Measurements from ENCODE around the gene ZNF728. TPM values are rescaled to one million over a fixed set of nuclear protein-coding genes. Genes with fewer than 3 reads are reported as not detected.
"Not testable (repeated sequence)": the region's sequence is repeated elsewhere in the genome, so short reads cannot be mapped to it uniquely, and the experiment has no call there.

Gene ZNF728
- polyA plus RNA-seq (2013, experiment 1 of 2) = not detected
- polyA plus RNA-seq (2013, experiment 2 of 2) = not detected

GRCh38 chr19:23002690-23003422 lies at the start of gene ZNF728:
TSS of gene ZNF728 (minus strand) at chr19:23003176. CDS start at chr19:23003030, 146 bp downstream.
- Histone ChIP-seq H3K4me3 (ENCODE audit: low read length) (peak within 1 kb of the TSS; percentile 16; the same call in 1 of the 2 replicates), H3K27ac (ENCODE audit: low read depth, low read length) (no peak within 1 kb of the TSS), H3K36me3 (ENCODE audit: insufficient read depth, low read length) (no peaks in the 10 kb centered on the region), H3K4me1 (ENCODE audit: insufficient read depth, low read length) (no peaks in the 10 kb centered on the region), H3K9me3 (ENCODE audit: insufficient read depth, low read depth, low read length) (peaks cover 64% of the 10 kb centered on the region), H3K9ac (ENCODE audit: low read depth, low read length) (no peak within 1 kb of the TSS), H3K27me3 (ENCODE audit: insufficient read depth, low read length) (no peaks in the 10 kb centered on the region)
- WGBS = 87% methylated on average over 46 of the region's 46 CpGs

GRCh38 chr19:23052349-23052748 lies 49.4 kb upstream of the ZNF728 start:
- no peak overlapping the region; the same call in 1 of the 2 replicates for H3K4me3 ChIP-seq (ENCODE audit: low read length)
- H3K36me3 ChIP-seq (ENCODE audit: insufficient read depth, low read length) = no peaks in the 10 kb centered on the region
- H3K27me3 ChIP-seq (ENCODE audit: insufficient read depth, low read length) = no peaks in the 10 kb centered on the region
- peaks cover 77% of the 10 kb centered on the region for H3K9me3 ChIP-seq (ENCODE audit: insufficient read depth, low read depth, low read length)
- no peaks in the 10 kb centered on the region for H3K4me1 ChIP-seq (ENCODE audit: insufficient read depth, low read length)
- WGBS = 63% methylated on average over 1 of the region's 1 CpG
- no peak overlapping the region for H3K9ac ChIP-seq (ENCODE audit: low read depth, low read length)
- no peak overlapping the region for H3K27ac ChIP-seq (ENCODE audit: low read depth, low read length)

- peaks cover 77% of the 10 kb centered on the region for H3K9me3 ChIP-seq (ENCODE audit: insufficient read depth, low read depth, low read length)
- 82% methylated on average over 4 of the region's 4 CpGs for whole genome bisulfite sequencing
These were observed 46.3 kb upstream of the ZNF728 start for GRCh38 chr19:23049256-23049655.

GRCh38 chr19:23046743-23047142 lies 43.8 kb upstream of the ZNF728 start:
- WGBS = 75% methylated on average over 6 of the region's 6 CpGs
- Histone ChIP-seq H3K9me3 (ENCODE audit: insufficient read depth, low read depth, low read length) (peaks cover 87% of the 10 kb centered on the region), H3K27me3 (ENCODE audit: insufficient read depth, low read length) (no peaks in the 10 kb centered on the region), H3K27ac (ENCODE audit: low read depth, low read length) (no peak overlapping the region), H3K9ac (ENCODE audit: low read depth, low read length) (no peak overlapping the region), H3K4me3 (ENCODE audit: low read length) (no peak overlapping the region), H3K36me3 (ENCODE audit: insufficient read depth, low read length) (no peaks in the 10 kb centered on the region), H3K4me1 (ENCODE audit: insufficient read depth, low read length) (no peaks in the 10 kb centered on the region)

More at GRCh38 chr19:23049256-23049655, 46.3 kb upstream of the ZNF728 start:
- Histone ChIP-seq H3K4me1 (ENCODE audit: insufficient read depth, low read length) (no peaks in the 10 kb centered on the region), H3K36me3 (ENCODE audit: insufficient read depth, low read length) (no peaks in the 10 kb centered on the region), H3K27me3 (ENCODE audit: insufficient read depth, low read length) (no peaks in the 10 kb centered on the region), H3K4me3 (ENCODE audit: low read length) (no peak overlapping the region), H3K27ac (ENCODE audit: low read depth, low read length) (no peak overlapping the region), H3K9ac (ENCODE audit: low read depth, low read length) (no peak overlapping the region)

GRCh38 chr19:23033721-23034120 lies 30.7 kb upstream of the ZNF728 start:
- no peaks in the 10 kb centered on the region for H3K4me1 ChIP-seq (ENCODE audit: insufficient read depth, low read length)
- peaks cover 46% of the 10 kb centered on the region for H3K9me3 ChIP-seq (ENCODE audit: insufficient read depth, low read depth, low read length)
- no peak overlapping the region for H3K4me3 ChIP-seq (ENCODE audit: low read length)
- no peak overlapping the region for H3K27ac ChIP-seq (ENCODE audit: low read depth, low read length)
- no peaks in the 10 kb centered on the region for H3K36me3 ChIP-seq (ENCODE audit: insufficient read depth, low read length)
- no peaks in the 10 kb centered on the region for H3K27me3 ChIP-seq (ENCODE audit: insufficient read depth, low read length)
- WGBS = 55% methylated on average over 2 of the region's 2 CpGs
- no peak overlapping the region for H3K9ac ChIP-seq (ENCODE audit: low read depth, low read length)

- H3K9me3 ChIP-seq (ENCODE audit: insufficient read depth, low read depth, low read length) = peaks cover 82% of the 10 kb centered on the region
- H3K9ac ChIP-seq (ENCODE audit: low read depth, low read length) = no peak overlapping the region
- H3K4me1 ChIP-seq (ENCODE audit: insufficient read depth, low read length) = no peaks in the 10 kb centered on the region
- H3K36me3 ChIP-seq (ENCODE audit: insufficient read depth, low read length) = no peaks in the 10 kb centered on the region
- no peak overlapping the region for H3K4me3 ChIP-seq (ENCODE audit: low read length)
- H3K27ac ChIP-seq (ENCODE audit: low read depth, low read length) = no peak overlapping the region
- H3K27me3 ChIP-seq (ENCODE audit: insufficient read depth, low read length) = no peaks in the 10 kb centered on the region
These were observed 12.7 kb upstream of the ZNF728 start for GRCh38 chr19:23015660-23016059.

GRCh38 chr19:22994957-22995356 lies 8.0 kb downstream of the ZNF728 start:
- H3K27ac ChIP-seq (ENCODE audit: low read depth, low read length); H3K27me3 ChIP-seq (ENCODE audit: insufficient read depth, low read length); H3K36me3 ChIP-seq (ENCODE audit: insufficient read depth, low read length); H3K4me3 ChIP-seq (ENCODE audit: low read length); H3K4me1 ChIP-seq (ENCODE audit: insufficient read depth, low read length); H3K9ac ChIP-seq (ENCODE audit: low read depth, low read length): not testable (repeated sequence)
- 27% methylated on average over 1 of the region's 1 CpG for WGBS
- H3K9me3 ChIP-seq (ENCODE audit: insufficient read depth, low read depth, low read length) = peaks cover 86% of the 10 kb centered on the region

- H3K36me3 ChIP-seq (ENCODE audit: insufficient read depth, low read length) = no peaks in the 10 kb centered on the region
- no peak overlapping the region for H3K27ac ChIP-seq (ENCODE audit: low read depth, low read length)
- H3K9me3 ChIP-seq (ENCODE audit: insufficient read depth, low read depth, low read length) = peaks cover 82% of the 10 kb centered on the region
- H3K4me3 ChIP-seq (ENCODE audit: low read length) = no peak overlapping the region
- no peaks in the 10 kb centered on the region for H3K4me1 ChIP-seq (ENCODE audit: insufficient read depth, low read length)
- H3K27me3 ChIP-seq (ENCODE audit: insufficient read depth, low read length) = no peaks in the 10 kb centered on the region
- 87% methylated on average over 2 of the region's 2 CpGs for WGBS
- no peak overlapping the region for H3K9ac ChIP-seq (ENCODE audit: low read depth, low read length)
These were observed 26.7 kb downstream of the ZNF728 start for GRCh38 chr19:22976248-22976647.

GRCh38 chr19:22975546-22976136 lies 27.3 kb downstream of the ZNF728 start:
- H3K4me1 ChIP-seq (ENCODE audit: insufficient read depth, low read length); H3K36me3 ChIP-seq (ENCODE audit: insufficient read depth, low read length); H3K9ac ChIP-seq (ENCODE audit: low read depth, low read length); H3K4me3 ChIP-seq (ENCODE audit: low read length); H3K27me3 ChIP-seq (ENCODE audit: insufficient read depth, low read length); H3K27ac ChIP-seq (ENCODE audit: low read depth, low read length): not testable (repeated sequence)
- 86% methylated on average over 1 of the region's 1 CpG for WGBS
- peaks cover 82% of the 10 kb centered on the region for H3K9me3 ChIP-seq (ENCODE audit: insufficient read depth, low read depth, low read length)

GRCh38 chr19:22945560-22945959 lies 57.4 kb downstream of the ZNF728 start:
- H3K9ac ChIP-seq (ENCODE audit: low read depth, low read length) = no peak overlapping the region
- no peaks in the 10 kb centered on the region for H3K4me1 ChIP-seq (ENCODE audit: insufficient read depth, low read length)
- H3K36me3 ChIP-seq (ENCODE audit: insufficient read depth, low read length) = no peaks in the 10 kb centered on the region
- H3K9me3 ChIP-seq (ENCODE audit: insufficient read depth, low read depth, low read length) = peaks cover 89% of the 10 kb centered on the region
- H3K4me3 ChIP-seq (ENCODE audit: low read length) = no peak overlapping the region
- no peak overlapping the region for H3K27ac ChIP-seq (ENCODE audit: low read depth, low read length)
- no peaks in the 10 kb centered on the region for H3K27me3 ChIP-seq (ENCODE audit: insufficient read depth, low read length)
- 70% methylated on average over 4 of the region's 5 CpGs for WGBS

GRCh38 chr19:22935151-22935550 lies 67.8 kb downstream of the ZNF728 start:
- H3K27me3 ChIP-seq (ENCODE audit: insufficient read depth, low read length) = no peaks in the 10 kb centered on the region
- 75% methylated on average over 1 of the region's 2 CpGs for WGBS
- H3K9ac ChIP-seq (ENCODE audit: low read depth, low read length) = no peak overlapping the region
- H3K27ac ChIP-seq (ENCODE audit: low read depth, low read length) = no peak overlapping the region
- H3K4me1 ChIP-seq (ENCODE audit: insufficient read depth, low read length) = no peaks in the 10 kb centered on the region
- no peaks in the 10 kb centered on the region for H3K36me3 ChIP-seq (ENCODE audit: insufficient read depth, low read length)
- H3K9me3 ChIP-seq (ENCODE audit: insufficient read depth, low read depth, low read length) = peaks cover 86% of the 10 kb centered on the region
- H3K4me3 ChIP-seq (ENCODE audit: low read length) = no peak overlapping the region

All from HUES64 (cell line).